GM21717 (cell line): ENCODE results near the gene TMIGD2.
A peak's percentile ranks its signal among the peaks of the same experiment; 100 is the strongest.
"Not testable (repeated sequence)": the region's sequence is repeated elsewhere in the genome, so short reads cannot be mapped to it uniquely, and the experiment has no call there.

Source experiments
- ATAC-seq: cut with Tn5 transposase; IDR thresholded peaks from one replicate; pipeline ENCODE4 v1.9.1; 2021; ENCODE audit warnings: mild to moderate bottlenecking, moderate library complexity; ENCODE audit not compliant: unreplicated experiment

Gene TMIGD2, protein sequence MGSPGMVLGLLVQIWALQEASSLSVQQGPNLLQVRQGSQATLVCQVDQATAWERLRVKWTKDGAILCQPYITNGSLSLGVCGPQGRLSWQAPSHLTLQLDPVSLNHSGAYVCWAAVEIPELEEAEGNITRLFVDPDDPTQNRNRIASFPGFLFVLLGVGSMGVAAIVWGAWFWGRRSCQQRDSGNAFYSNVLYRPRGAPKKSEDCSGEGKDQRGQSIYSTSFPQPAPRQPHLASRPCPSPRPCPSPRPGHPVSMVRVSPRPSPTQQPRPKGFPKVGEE

DNA sequence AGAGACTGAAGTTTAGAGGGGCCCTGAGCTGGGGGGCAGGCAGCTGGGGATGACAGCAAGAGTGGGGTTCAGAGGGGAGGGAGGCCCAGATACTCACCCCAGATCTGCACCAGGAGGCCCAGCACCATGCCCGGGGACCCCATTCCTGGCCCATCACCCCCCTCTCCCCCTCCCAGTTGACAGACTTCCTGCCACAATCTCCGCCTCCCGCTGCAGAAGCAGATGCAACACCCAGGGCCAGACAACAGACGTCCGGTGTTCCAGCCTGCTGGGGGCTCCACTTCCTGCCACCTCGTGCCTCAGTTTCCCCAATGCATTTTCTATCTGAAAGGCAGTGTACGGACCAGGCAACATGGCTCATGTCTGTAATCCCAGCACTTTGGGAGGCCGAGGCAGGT is at the start of gene TMIGD2:
TSS of gene TMIGD2 (minus strand) at position 147 of the 398 bp plus-strand sequence. CDS start at position 143, 4 bp downstream.
- no peak for ATAC-seq

DNA sequence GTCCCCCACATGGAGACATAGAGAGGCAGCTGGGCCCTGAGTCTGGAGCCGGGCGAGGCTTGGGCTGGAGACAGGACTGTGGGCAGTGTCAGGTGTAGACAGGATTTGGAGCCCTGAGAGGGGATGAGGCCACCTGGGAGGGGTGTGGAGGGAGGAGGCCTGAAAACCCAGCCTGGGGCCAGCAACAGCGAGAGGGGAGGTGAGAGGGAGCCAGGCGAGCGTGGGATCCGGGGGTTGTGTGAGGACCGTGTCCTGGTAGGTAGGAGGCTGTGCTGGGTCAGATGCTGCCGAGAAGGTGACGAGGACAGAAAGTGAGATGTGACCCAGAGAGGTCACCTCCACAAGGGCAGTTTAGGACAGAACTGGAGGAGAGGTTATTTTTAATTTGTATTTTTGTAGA is 48.5 kb upstream of the TMIGD2 start:
- ATAC-seq = no peak

DNA sequence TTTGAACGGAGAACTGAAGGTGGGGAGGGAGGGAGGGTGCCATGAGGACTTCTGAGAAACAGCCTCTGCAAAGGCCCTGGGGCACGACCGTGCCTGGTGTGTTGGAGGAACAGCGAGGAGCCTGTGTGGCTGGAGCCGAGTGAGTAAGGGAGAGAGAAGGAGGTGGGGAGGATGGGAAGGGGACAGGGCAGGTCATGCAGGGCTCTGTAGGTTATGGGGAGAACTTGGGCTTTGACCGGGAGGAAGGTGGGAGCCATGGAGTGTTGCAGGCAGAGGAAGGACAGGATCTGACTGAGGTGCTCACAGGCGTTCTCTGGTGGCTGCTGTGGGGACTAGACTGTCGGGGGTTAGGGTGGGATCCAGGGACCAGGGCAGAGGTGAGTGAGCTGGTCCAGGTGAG is 47.9 kb upstream of the TMIGD2 start:
- no peak for ATAC-seq

DNA sequence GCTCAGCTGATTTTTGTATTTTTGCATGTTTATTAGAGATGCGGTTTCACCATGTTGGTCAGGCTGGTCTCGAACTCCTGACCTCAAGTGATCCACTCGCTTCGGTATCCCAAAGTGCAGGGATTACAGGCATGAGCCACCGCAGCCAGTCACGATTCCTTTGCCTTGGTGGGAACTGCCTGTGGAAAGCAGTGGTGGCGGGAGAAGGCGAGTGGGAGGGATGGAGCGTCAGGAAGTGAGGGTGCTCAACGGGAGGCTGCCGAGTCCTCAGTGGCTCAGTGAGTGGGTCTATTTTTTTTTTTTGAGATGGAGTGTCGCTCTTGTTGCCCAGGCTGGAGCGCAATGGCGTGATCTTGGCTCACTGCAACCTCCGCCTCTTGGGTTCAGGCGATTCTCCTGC is 47.0 kb upstream of the TMIGD2 start:
- ATAC-seq = not testable (repeated sequence)

DNA sequence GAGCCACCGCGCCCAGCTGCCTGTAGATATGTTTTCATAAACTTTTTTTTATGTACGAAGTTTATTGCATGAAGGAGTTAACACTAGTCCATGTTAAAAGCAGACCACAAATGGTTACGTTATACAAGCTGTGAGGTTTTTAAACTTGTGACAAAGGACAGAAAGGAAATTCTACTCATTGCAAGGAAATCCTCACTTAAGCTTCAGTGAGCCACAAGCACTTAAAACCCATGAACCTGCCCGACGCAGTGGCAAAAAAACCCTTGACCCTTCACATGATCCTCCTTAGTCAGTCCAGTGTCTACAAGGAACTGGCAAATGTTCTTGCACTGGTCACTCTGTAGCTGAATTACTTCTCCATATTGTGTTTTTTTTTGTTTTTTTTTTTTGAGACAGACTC is 45.3 kb upstream of the TMIGD2 start:
- no peak for ATAC-seq

DNA sequence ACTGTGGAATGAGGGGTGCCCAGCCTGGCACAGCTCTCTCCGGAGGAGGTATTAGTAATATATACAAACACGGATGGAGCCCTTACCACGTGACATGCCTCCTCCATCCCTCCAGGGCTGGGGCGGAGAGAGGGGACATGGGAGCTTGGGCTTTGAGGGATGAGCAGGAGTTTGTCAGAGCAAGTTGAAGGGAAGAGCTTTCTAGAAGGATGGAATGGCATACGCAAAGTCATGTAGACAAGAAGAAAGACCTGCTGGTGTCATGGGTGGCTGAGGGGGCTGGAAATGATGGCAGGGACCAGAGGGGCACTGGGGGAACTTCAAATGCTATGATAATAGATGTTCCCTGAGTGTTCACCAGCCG is 43.8 kb upstream of the TMIGD2 start:
- ATAC-seq = no peak

DNA sequence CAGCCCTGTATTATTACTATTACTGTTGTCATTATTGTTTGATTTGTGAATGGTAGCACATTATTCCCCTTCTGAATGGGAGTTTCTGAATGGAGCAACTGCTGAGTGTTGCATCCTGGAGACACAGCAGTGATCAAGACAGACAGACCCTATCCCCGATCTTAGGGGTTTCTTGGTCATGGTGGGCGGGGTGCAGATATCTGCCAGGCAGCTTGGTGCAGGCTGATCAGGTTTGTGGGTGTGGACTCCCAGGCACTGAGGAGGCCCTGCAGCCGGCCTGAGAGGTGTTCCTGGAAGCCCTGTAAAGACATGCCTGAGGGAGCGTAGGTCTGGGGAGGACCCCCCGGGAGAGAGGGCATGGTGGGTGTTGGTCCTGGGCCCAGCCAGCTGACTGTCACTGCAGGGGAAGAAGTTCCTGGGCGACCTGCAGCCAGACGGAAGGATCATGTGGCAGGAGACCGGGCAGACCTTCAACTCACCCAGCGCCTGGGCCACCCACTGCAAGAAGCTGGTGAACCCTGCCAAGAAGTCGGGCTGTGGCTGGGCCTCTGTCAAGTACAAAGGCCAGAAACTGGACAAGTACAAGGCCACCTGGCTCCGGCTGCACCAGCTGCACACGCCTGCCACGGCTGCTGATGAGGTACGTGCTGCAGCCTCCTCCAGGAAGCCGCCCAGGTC is 43.3 kb upstream of the TMIGD2 start:
- ATAC-seq = no peak

DNA sequence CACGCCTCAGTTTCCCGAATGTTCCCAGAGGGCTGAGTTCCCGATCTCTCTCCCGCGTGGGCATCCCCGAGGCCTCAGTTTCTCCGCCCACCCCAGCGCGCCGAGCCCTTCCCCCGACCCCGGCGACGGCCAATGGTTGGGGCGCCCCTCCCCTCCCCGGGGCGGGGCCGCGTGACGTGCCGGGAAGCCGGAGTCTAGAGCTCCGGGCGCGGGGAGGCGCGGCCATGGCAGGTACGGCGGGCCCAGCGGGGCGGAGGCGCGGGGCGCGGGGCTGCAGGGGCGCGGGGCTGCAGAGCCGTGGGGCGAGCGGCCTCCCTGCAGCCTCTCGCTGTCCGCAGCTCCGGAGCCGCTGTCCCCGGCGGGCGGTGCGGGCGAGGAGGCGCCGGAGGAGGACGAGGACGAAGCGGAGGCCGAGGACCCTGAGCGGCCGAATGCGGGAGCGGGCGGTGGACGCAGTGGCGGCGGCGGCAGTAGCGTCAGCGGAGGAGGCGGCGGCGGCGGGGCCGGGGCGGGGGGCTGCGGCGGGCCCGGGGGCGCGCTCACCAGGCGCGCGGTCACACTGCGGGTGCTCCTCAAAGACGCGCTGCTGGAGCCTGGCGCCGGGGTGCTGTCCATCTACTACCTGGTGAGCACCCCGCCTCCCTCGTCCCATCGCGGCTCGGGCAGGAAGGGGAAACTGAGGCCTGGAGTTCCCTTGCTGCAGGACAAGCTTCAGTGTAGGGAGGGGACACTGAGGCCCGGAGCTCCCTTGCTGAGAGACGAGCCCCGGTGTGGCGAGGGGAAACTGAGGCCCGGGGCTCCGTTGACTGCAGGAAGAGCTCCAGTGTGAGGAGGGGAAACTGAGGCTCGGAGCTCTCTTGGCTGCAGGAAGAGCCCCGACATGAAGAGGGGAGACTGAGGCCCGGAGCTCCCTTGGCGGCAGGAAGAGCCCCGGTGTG is 41.5 kb upstream of the TMIGD2 start, which contains the start of gene MPND:
TSS of gene MPND (plus strand) at position 193 of the 938 bp plus-strand sequence. CDS start at position 225, 32 bp downstream.
- ATAC-seq = peak; percentile 47

DNA sequence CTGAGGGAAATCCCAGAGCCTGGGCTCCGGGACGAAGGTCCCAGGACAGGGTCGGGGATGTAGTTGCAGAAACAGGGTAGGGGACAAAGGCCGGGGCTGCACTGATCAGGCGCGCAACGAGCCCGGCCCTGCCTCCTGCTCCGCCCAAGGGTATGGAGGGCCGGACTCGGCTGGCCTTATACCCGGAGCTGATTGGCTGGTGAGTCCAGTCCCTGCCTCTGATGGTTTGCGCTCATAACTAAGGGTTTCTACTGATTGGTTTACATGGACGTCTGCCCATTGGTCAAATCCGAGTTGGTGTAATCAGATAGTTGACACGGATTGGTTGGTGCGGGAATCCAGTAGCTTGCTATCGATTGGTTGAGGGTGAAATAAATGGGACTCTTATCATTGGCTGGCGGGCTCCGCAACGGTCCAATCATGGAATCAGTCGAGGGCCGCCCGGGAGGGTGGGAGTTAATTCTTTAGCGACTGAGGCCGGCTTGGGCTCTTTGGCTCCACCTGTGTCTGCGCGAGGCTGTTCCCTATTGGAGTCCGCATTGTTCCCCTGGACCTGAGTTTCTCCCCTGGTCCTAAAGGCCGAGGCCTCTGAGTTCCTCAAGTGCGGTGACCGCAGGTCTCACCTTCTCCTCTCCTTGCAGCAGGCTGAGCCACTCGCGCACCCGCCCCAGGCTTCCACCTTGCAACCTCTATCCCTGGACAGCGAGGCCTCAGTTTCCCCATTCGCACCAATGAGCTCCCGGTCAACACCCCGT is 40.6 kb upstream of the TMIGD2 start:
- peak; percentile 80 for ATAC-seq

DNA sequence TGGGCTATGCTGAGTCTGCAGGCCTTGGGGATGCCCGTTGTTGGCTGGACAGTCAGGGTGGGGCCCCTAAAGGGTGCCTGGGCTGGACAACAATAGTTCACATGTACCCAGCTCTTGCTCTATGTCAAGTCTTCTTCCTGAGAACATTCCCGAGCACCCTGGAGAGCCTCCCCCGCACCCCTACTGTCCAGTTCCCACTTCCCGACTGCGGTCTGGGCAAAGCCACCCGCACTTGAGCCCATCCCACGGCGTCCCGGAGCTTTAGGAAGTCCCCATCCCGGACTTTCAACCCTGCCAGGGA is 40.1 kb upstream of the TMIGD2 start:
- peak; percentile 3 for ATAC-seq

DNA sequence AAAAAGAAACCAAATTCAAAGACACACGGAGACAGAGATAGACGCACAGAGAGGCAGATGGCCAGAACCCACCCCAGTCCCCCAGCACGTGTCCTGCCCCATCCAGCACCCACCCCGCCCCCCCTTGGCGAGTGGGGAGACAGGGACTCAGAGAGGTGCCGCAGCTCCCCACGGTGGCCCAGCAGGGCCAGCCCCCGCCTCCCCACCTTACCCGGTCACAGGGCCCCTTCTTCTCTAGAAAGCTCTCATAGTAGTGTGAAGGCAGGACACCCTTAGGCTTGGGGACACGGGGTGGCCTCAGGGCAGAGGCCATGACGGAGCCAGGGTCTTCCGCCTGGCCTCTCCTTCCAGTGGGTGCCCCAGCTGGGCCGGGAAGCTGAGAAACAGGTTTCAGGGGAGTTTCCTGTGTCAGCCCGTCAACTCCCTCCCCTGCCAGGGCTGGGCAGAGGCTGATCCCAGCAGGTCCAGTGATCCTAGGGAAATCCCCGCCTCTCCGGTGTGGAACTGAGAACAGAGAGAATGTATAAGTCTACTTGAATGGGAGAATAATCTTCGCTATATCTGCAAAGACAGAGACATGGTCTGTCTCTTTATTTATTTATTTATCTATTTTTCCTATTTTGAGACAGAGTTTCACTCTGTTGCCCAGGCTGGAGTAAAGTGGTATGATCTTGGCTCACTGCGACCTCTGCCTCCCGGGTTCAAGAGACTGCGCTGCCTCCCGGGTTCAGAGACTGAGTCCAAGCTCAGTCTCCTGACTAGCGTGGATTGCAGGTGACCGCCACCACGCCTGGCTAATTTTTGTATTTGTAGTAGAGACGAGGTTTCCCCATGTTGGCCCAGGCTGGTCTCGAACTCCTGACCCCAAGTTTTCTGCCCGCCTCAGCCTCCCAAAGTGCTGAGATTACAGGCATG is 36.5 kb upstream of the TMIGD2 start, which contains the start of gene STAP2:
TSS of gene STAP2 (minus strand) at position 387 of the 915 bp plus-strand sequence. CDS start at position 313, 74 bp downstream.
- ATAC-seq = no peak

DNA sequence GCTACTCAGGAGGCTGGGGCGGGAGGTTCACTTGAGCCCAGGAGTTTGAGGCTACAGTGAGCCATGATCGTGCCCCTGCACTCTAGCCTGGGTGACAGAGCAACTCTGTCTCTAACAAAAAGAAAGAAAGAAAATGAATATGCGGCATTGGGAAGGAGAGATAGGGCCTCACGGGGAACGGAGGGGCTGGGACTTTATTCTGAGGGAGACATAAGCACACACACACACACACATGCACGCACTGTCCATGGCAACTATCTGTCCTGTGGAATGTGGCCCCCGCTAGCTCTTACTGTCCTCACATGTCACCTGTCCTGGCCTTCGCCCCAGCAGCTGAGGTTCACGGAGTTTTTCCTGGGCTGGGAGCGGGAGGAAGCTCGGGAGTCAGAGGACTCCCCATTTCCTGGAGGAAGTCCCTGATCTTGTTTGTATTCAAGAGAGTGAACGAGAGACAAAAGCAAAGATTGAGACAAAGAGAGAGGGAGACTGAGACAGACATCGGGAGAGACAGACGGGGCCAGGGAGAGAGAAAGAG is 35.8 kb upstream of the TMIGD2 start:
- ATAC-seq = no peak

DNA sequence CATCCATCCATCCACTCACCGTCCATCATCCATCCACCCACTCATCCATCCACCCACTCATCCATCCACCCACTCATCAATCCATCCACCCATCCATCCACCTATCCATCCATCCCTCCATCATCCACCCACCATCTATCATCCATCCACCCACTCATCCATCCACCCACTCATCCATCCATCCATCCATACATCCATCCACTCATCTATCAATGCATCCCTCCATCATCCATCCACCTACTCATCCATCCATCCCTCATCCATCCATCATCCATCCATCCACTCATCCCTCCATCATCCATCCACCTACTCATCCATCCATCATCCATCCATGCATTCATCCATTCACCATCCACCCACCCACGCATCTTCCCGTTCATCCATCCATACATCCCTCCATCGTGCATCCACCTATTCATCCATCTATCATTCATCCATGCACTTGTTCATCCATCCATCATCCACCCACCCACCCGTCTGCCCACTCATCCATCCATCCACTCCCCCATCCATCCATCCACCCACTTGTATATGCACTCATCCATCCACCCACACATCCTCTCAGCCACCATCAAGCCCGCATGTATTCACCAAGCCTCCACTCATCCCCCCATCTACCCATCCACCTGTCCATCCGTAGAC is 32.9 kb upstream of the TMIGD2 start:
- no peak for ATAC-seq

DNA sequence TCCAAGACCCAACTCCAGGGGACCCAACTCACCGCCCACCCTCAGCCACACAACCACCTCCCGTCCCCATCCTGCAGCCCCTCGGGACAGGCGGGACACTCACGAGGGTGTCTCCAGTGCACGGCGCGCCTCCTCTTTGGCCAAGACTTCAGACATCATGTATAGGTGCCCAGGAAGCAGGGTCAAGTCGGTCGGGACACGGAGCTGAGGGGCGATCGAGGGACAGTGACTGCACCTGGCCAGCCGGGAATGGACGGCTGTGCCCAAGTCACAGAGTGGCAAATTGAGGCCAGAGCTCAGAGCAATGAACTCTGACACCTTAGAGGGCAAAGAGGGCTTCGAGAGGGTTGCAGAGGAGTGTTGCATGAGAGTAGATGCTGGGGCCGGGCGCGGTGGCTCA is 27.7 kb upstream of the TMIGD2 start:
- no peak for ATAC-seq

DNA sequence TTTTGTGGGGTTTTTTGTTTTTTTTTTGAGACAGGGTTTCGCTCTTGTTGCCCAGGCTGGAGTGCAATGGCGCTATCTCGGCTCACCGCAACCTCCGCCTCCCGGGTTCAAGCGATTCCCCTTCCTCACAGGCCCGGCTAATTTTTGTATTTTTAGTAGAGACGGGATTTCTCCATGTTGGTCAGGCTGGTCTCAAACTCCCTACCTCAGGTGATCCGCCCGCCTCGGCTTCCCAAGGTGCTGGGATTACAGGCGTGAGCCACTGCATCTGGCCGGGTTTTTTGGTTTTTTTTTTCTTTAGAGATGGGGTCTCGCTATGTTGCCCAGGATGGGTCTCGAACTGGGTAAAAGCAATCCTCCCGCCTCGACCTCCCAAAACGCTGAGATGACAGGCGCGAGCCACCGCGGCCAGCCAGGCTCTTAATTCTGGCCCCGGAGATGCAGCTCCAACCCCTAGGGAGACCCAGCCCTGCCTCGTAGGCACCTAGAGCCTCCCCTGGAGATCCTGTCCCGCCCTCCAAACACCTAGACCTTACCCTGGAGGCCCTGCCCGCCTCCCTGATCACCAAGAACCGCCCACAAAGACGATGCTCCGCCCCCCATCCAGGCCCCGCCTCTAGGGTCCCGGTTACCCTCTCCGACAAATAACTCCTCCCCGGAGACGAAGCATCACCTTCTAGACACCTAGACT is 26.9 kb upstream of the TMIGD2 start:
- ATAC-seq = not testable (repeated sequence)

DNA sequence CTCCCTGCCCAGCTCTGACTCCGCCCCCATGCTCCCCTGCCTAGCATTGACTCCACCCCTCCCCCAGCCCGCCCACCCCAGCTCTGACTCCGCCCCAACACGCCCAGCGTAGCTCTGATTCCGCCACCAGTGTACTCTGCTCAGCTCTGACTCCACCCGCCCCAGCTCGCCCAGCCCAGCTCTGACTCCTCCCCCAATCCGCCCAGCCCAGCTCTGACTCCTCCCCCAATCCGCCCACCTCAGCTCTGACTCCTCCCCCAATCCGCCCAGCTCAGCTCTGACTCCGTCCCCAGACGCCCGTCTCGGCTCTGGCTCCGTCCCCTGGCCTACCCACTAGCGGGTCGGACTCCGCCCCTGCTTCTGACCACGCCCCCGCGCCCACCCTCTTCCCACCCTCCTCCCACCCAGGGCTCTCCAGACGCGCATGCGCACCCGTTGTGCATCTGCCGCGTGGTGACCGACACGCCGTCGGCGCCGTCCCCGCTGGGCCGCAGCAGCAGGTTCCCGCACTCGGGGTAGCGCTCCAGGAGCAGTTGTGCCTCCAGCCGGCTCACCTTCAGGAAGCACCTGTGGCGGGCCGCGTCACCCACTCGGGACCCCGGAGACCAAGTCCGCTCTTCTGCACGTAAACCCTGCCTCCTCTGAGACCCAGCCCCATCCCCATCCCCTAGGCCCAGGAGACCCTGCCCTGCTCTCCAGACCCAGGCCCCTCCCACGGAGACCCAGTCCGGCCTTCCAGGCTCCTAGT is 26.2 kb upstream of the TMIGD2 start:
- peak; percentile 62 for ATAC-seq

DNA sequence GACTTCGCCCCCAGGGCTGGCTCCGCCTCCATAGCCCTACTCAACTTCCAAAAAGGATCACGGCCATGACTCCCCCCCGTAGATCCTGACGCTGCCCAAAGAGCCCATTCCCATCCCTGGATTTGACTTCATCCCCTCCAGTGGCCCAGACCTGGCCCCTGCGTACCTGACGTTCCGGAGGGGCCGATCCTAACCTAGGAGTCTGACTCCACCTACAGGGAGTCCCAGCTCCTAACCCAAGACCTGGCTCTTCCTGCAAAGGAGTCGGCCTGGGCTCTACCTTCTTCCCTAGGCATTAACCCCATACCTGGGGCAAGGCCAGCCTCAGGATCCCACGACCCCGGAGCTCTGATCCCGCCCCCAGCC is 25.7 kb upstream of the TMIGD2 start:
- ATAC-seq = peak; percentile 3
